A549 (cell line): ENCODE measurements around the gene OR2T5.
"Not testable (repeated sequence)": the region's sequence is repeated elsewhere in the genome, so short reads cannot be mapped to it uniquely, and the experiment has no call there.

Source experiments
- CTCF ChIP-seq: fragments of >200 bp; sonication (Bioruptor Twin); formaldehyde crosslinking; IDR thresholded peaks from 3 replicates; pipeline ENCODE4 v1.5.1; 2016
- ESRRA ChIP-seq: fragments of 150-350 bp; IDR thresholded peaks from 2 replicates; pipeline ENCODE4 v1.6.1; 2014; ENCODE audit warnings: mild to moderate bottlenecking, low read length, borderline replicate concordance
- JUNB ChIP-seq: fragments of >200 bp; sonication (Bioruptor Twin); formaldehyde crosslinking; IDR thresholded peaks from 2 replicates; pipeline ENCODE4 v1.6.1; 2016
- MAFK ChIP-seq: fragments of 450-650 bp; IDR thresholded peaks from 2 replicates; pipeline ENCODE4 v1.6.1; 2014; ENCODE audit not compliant: partially characterized antibody
- PHF8 ChIP-seq: fragments of 200-600 bp; sonication (generic); IDR thresholded peaks from 2 replicates; pipeline ENCODE4 v1.6.1; 2016; ENCODE audit warnings: low read depth, mild to moderate bottlenecking, antibody characterized with exemption, moderate library complexity, borderline replicate concordance
- POLR2A ChIP-seq: IDR thresholded peaks from 2 replicates; pipeline ENCODE4 v1.6.1; 2012; ENCODE audit warnings: mild to moderate bottlenecking, low read length
- REST ChIP-seq: fragments of 200-600 bp; sonication (generic); IDR thresholded peaks from 2 replicates; pipeline ENCODE4 v1.6.1; 2016; ENCODE audit warnings: antibody characterized with exemption, mild to moderate bottlenecking, moderate library complexity

- not testable (repeated sequence) for TF ChIP-seq ESRRA, CTCF, JUNB, PHF8, POLR2A, MAFK, REST
Measured at GRCh38 chr1:248445399-248445798, 43.0 kb upstream of the OR2T5 start, which contains the start of gene OR2T2.
